ENCODE measurements around the gene CCDC82.

GRCh38 chr11:96393753-96394348, 4.1 kb upstream of the CCDC82 start:
- no peak for TF ChIP-seq EZH2 (IDR thresholded peaks at IDR 0.05; ENCODE audit: insufficient read depth, poor library complexity, severe bottlenecking)
- no peak for TF ChIP-seq EZH2phosphoT487 (IDR thresholded peaks at IDR 0.05; ENCODE audit: insufficient read depth, low read depth)
